Activated CD4-positive, alpha-beta T cell treated with anti-CD3 and anti-CD28 coated beads for 1 hour (primary cell): Measurements from ENCODE around the gene GRWD1.

Experiments used
- DNase-seq: peaks from one replicate; pipeline ENCODE4 v3.0.0-alpha.2; 2020

Gene GRWD1

GRCh38 chr19:48428670-48429069 lies 17.1 kb upstream of the GRWD1 start:
- DNase-seq, result no peak

GRCh38 chr19:48433337-48433736 lies 12.4 kb upstream of the GRWD1 start:
- DNase-seq, result no peak

GRCh38 chr19:48436586-48436985 lies 9.2 kb upstream of the GRWD1 start:
- no peak for DNase-seq

GRCh38 chr19:48441360-48442050 lies 4.3 kb upstream of the GRWD1 start:
- no peak for DNase-seq

- DNase-seq, result no peak
Observed at GRCh38 chr19:48442116-48443035, 3.4 kb upstream of the GRWD1 start.

GRCh38 chr19:48443256-48443655 lies 2.5 kb upstream of the GRWD1 start:
- no peak for DNase-seq

GRCh38 chr19:48443731-48444128 lies 2.1 kb upstream of the GRWD1 start:
- no peak for DNase-seq

- DNase-seq, result no peak
Observed at GRCh38 chr19:48444129-48444935, 1.5 kb upstream of the GRWD1 start.

GRCh38 chr19:48444936-48445200 lies 915 bp upstream of the GRWD1 start:
- DNase-seq, result no peak

- DNase-seq, result no peak
Observed at GRCh38 chr19:48445256-48445605, 552 bp upstream of the GRWD1 start.

GRCh38 chr19:48446579-48446978 lies 796 bp downstream of the GRWD1 start:
- no peak for DNase-seq

- DNase-seq, result no peak
Observed at GRCh38 chr19:48448563-48448962, 2.8 kb downstream of the GRWD1 start.

GRCh38 chr19:48450441-48450840 lies 4.7 kb downstream of the GRWD1 start:
- DNase-seq, result no peak

GRCh38 chr19:48450863-48451262 lies 5.1 kb downstream of the GRWD1 start:
- no peak for DNase-seq

GRCh38 chr19:48451624-48452023 lies 5.8 kb downstream of the GRWD1 start:
- DNase-seq, result no peak

- no peak for DNase-seq
Observed at GRCh38 chr19:48452289-48453190, 6.8 kb downstream of the GRWD1 start.

- no peak for DNase-seq
Observed at GRCh38 chr19:48454150-48454730, 8.5 kb downstream of the GRWD1 start.

GRCh38 chr19:48455171-48455907 lies 9.6 kb downstream of the GRWD1 start, which contains the start of gene KCNJ14:
Gene KCNJ14, plus strand, starts transcription at chr19:48455574. Its CDS starts 6,151 bp downstream, at chr19:48461725.
- no peak for DNase-seq

- no peak for DNase-seq
Observed at GRCh38 chr19:48455908-48456562, 10.3 kb downstream of the GRWD1 start.

- DNase-seq, result no peak
Observed at GRCh38 chr19:48456864-48457263, 11.1 kb downstream of the GRWD1 start.

GRCh38 chr19:48458016-48458415 lies 12.2 kb downstream of the GRWD1 start:
- no peak for DNase-seq
